ENCODE data around the gene PADI3.

Gene PADI3

GRCh38 chr1:17228619-17229018, 20.3 kb upstream of the PADI3 start:
- Histone ChIP-seq H3K9ac (ENCODE audit: low read depth in 1 of 2, low read length in 2 of 2) (peak overlapping the region in 1 of 2 donors; percentile 78), H3K27me3 (ENCODE audit: control insufficient read depth in 2 of 2, insufficient read depth in 2 of 2, low read length in 2 of 2) (no peaks in the 10 kb centered on the region), H3K27ac (ENCODE audit: low read depth in 2 of 2, low read length in 2 of 2) (peak overlapping the region; percentile 77 to 91), H3K9me3 (ENCODE audit: control insufficient read depth in 2 of 2, low read length in 2 of 2) (no peaks in the 10 kb centered on the region), H3K4me3 (ENCODE audit: low read length in 2 of 2) (peak overlapping the region in 1 of 2 donors; percentile 26), H3K36me3 (ENCODE audit: control insufficient read depth in 2 of 2, insufficient read depth in 2 of 2, low read length in 2 of 2) (no peaks in the 10 kb centered on the region), H3K4me1 (ENCODE audit: control insufficient read depth in 2 of 2, insufficient read depth in 2 of 2, low read length in 2 of 2) (peaks cover 25 to 35% of the 10 kb centered on the region in 2 donors)

GRCh38 chr1:17229379-17229778, 19.5 kb upstream of the PADI3 start:
- H3K4me1 ChIP-seq (ENCODE audit: control insufficient read depth in 2 of 2, insufficient read depth in 2 of 2, low read length in 2 of 2): peaks cover 30 to 43% of the 10 kb centered on the region in 2 donors
- H3K27ac ChIP-seq (ENCODE audit: low read depth in 2 of 2, low read length in 2 of 2): peak overlapping the region; percentile 77 to 91
- H3K9ac ChIP-seq (ENCODE audit: low read depth in 1 of 2, low read length in 2 of 2): peak overlapping the region in 1 of 2 donors; percentile 78
- H3K9me3 ChIP-seq (ENCODE audit: control insufficient read depth in 2 of 2, low read length in 2 of 2): no peaks in the 10 kb centered on the region
- H3K36me3 ChIP-seq (ENCODE audit: control insufficient read depth in 2 of 2, insufficient read depth in 2 of 2, low read length in 2 of 2): no peaks in the 10 kb centered on the region
- H3K27me3 ChIP-seq (ENCODE audit: control insufficient read depth in 2 of 2, insufficient read depth in 2 of 2, low read length in 2 of 2): no peaks in the 10 kb centered on the region
- H3K4me3 ChIP-seq (ENCODE audit: low read length in 2 of 2): peak overlapping the region in 1 of 2 donors; percentile 26

GRCh38 chr1:17230106-17230505, 18.8 kb upstream of the PADI3 start:
- H3K36me3 ChIP-seq (ENCODE audit: control insufficient read depth in 2 of 2, insufficient read depth in 2 of 2, low read length in 2 of 2): no peaks in the 10 kb centered on the region
- H3K4me1 ChIP-seq (ENCODE audit: control insufficient read depth in 2 of 2, insufficient read depth in 2 of 2, low read length in 2 of 2): peaks cover 30 to 46% of the 10 kb centered on the region in 2 donors
- H3K4me3 ChIP-seq (ENCODE audit: low read length in 2 of 2): peak overlapping the region in 1 of 2 donors; percentile 26
- no peaks in the 10 kb centered on the region for H3K27me3 ChIP-seq (ENCODE audit: control insufficient read depth in 2 of 2, insufficient read depth in 2 of 2, low read length in 2 of 2)
- peak overlapping the region; percentile 77 to 91 for H3K27ac ChIP-seq (ENCODE audit: low read depth in 2 of 2, low read length in 2 of 2)
- H3K9ac ChIP-seq (ENCODE audit: low read depth in 1 of 2, low read length in 2 of 2): peak overlapping the region in 1 of 2 donors; percentile 78
- no peaks in the 10 kb centered on the region for H3K9me3 ChIP-seq (ENCODE audit: control insufficient read depth in 2 of 2, low read length in 2 of 2)

- Histone ChIP-seq H3K4me1 (ENCODE audit: control insufficient read depth in 2 of 2, insufficient read depth in 2 of 2, low read length in 2 of 2) (peaks cover 32 to 49% of the 10 kb centered on the region in 2 donors), H3K36me3 (ENCODE audit: control insufficient read depth in 2 of 2, insufficient read depth in 2 of 2, low read length in 2 of 2) (no peaks in the 10 kb centered on the region), H3K9ac (ENCODE audit: low read depth in 1 of 2, low read length in 2 of 2) (no peak overlapping the region), H3K9me3 (ENCODE audit: control insufficient read depth in 2 of 2, low read length in 2 of 2) (no peaks in the 10 kb centered on the region), H3K4me3 (ENCODE audit: low read length in 2 of 2) (no peak overlapping the region), H3K27me3 (ENCODE audit: control insufficient read depth in 2 of 2, insufficient read depth in 2 of 2, low read length in 2 of 2) (no peaks in the 10 kb centered on the region), H3K27ac (ENCODE audit: low read depth in 2 of 2, low read length in 2 of 2) (no peak overlapping the region)
Observed at GRCh38 chr1:17230671-17231310, 18.1 kb upstream of the PADI3 start.

GRCh38 chr1:17232759-17233661, 15.9 kb upstream of the PADI3 start:
- Histone ChIP-seq H3K27ac (ENCODE audit: low read depth in 2 of 2, low read length in 2 of 2) (peak overlapping the region; percentile 82 to 97), H3K9ac (ENCODE audit: low read depth in 1 of 2, low read length in 2 of 2) (peak overlapping the region; percentile 47 to 71), H3K27me3 (ENCODE audit: control insufficient read depth in 2 of 2, insufficient read depth in 2 of 2, low read length in 2 of 2) (no peaks in the 10 kb centered on the region), H3K9me3 (ENCODE audit: control insufficient read depth in 2 of 2, low read length in 2 of 2) (no peaks in the 10 kb centered on the region), H3K4me1 (ENCODE audit: control insufficient read depth in 2 of 2, insufficient read depth in 2 of 2, low read length in 2 of 2) (peaks cover 34 to 53% of the 10 kb centered on the region in 2 donors), H3K4me3 (ENCODE audit: low read length in 2 of 2) (peak overlapping the region; percentile 37 to 41), H3K36me3 (ENCODE audit: control insufficient read depth in 2 of 2, insufficient read depth in 2 of 2, low read length in 2 of 2) (no peaks in the 10 kb centered on the region)

GRCh38 chr1:17233675-17234320, 15.1 kb upstream of the PADI3 start:
- peaks cover 34 to 49% of the 10 kb centered on the region in 2 donors for H3K4me1 ChIP-seq (ENCODE audit: control insufficient read depth in 2 of 2, insufficient read depth in 2 of 2, low read length in 2 of 2)
- H3K27ac ChIP-seq (ENCODE audit: low read depth in 2 of 2, low read length in 2 of 2): peak overlapping the region; percentile 82 to 97
- H3K4me3 ChIP-seq (ENCODE audit: low read length in 2 of 2): peak overlapping the region in 1 of 2 donors; percentile 41
- H3K9me3 ChIP-seq (ENCODE audit: control insufficient read depth in 2 of 2, low read length in 2 of 2): no peaks in the 10 kb centered on the region
- peak overlapping the region; percentile 10 to 71 for H3K9ac ChIP-seq (ENCODE audit: low read depth in 1 of 2, low read length in 2 of 2)
- no peaks in the 10 kb centered on the region for H3K36me3 ChIP-seq (ENCODE audit: control insufficient read depth in 2 of 2, insufficient read depth in 2 of 2, low read length in 2 of 2)
- H3K27me3 ChIP-seq (ENCODE audit: control insufficient read depth in 2 of 2, insufficient read depth in 2 of 2, low read length in 2 of 2): no peaks in the 10 kb centered on the region

GRCh38 chr1:17234405-17234804, 14.5 kb upstream of the PADI3 start:
- Histone ChIP-seq H3K4me3 (ENCODE audit: low read length in 2 of 2) (no peak overlapping the region), H3K4me1 (ENCODE audit: control insufficient read depth in 2 of 2, insufficient read depth in 2 of 2, low read length in 2 of 2) (peaks cover 30 to 43% of the 10 kb centered on the region in 2 donors), H3K27ac (ENCODE audit: low read depth in 2 of 2, low read length in 2 of 2) (peak overlapping the region in 1 of 2 donors; percentile 97), H3K27me3 (ENCODE audit: control insufficient read depth in 2 of 2, insufficient read depth in 2 of 2, low read length in 2 of 2) (no peaks in the 10 kb centered on the region), H3K36me3 (ENCODE audit: control insufficient read depth in 2 of 2, insufficient read depth in 2 of 2, low read length in 2 of 2) (no peaks in the 10 kb centered on the region), H3K9me3 (ENCODE audit: control insufficient read depth in 2 of 2, low read length in 2 of 2) (no peaks in the 10 kb centered on the region), H3K9ac (ENCODE audit: low read depth in 1 of 2, low read length in 2 of 2) (no peak overlapping the region)

- Histone ChIP-seq H3K9me3 (ENCODE audit: control insufficient read depth in 2 of 2, low read length in 2 of 2) (no peaks in the 10 kb centered on the region), H3K36me3 (ENCODE audit: control insufficient read depth in 2 of 2, insufficient read depth in 2 of 2, low read length in 2 of 2) (no peaks in the 10 kb centered on the region), H3K27me3 (ENCODE audit: control insufficient read depth in 2 of 2, insufficient read depth in 2 of 2, low read length in 2 of 2) (no peaks in the 10 kb centered on the region), H3K4me3 (ENCODE audit: low read length in 2 of 2) (no peak overlapping the region), H3K9ac (ENCODE audit: low read depth in 1 of 2, low read length in 2 of 2) (no peak overlapping the region), H3K4me1 (ENCODE audit: control insufficient read depth in 2 of 2, insufficient read depth in 2 of 2, low read length in 2 of 2) (peaks cover 21 to 34% of the 10 kb centered on the region in 2 donors), H3K27ac (ENCODE audit: low read depth in 2 of 2, low read length in 2 of 2) (no peak overlapping the region)
Observed at GRCh38 chr1:17235135-17235885, 13.6 kb upstream of the PADI3 start.

GRCh38 chr1:17236779-17237560, 11.9 kb upstream of the PADI3 start:
- peaks cover 20 to 34% of the 10 kb centered on the region in 2 donors for H3K4me1 ChIP-seq (ENCODE audit: control insufficient read depth in 2 of 2, insufficient read depth in 2 of 2, low read length in 2 of 2)
- no peak overlapping the region for H3K4me3 ChIP-seq (ENCODE audit: low read length in 2 of 2)
- H3K9me3 ChIP-seq (ENCODE audit: control insufficient read depth in 2 of 2, low read length in 2 of 2): no peaks in the 10 kb centered on the region
- no peak overlapping the region for H3K27ac ChIP-seq (ENCODE audit: low read depth in 2 of 2, low read length in 2 of 2)
- no peak overlapping the region for H3K9ac ChIP-seq (ENCODE audit: low read depth in 1 of 2, low read length in 2 of 2)
- no peaks in the 10 kb centered on the region for H3K36me3 ChIP-seq (ENCODE audit: control insufficient read depth in 2 of 2, insufficient read depth in 2 of 2, low read length in 2 of 2)
- H3K27me3 ChIP-seq (ENCODE audit: control insufficient read depth in 2 of 2, insufficient read depth in 2 of 2, low read length in 2 of 2): no peaks in the 10 kb centered on the region

Measured in mucosa of rectum (tissue), 2 donors.